Endothelial cell (in vitro differentiated cells): ENCODE results near the gene SNX25. TPM values are rescaled to one million over a fixed set of nuclear protein-coding genes. Genes with fewer than 3 reads are reported as not detected.
"Not testable (repeated sequence)": the region's sequence is repeated elsewhere in the genome, so short reads cannot be mapped to it uniquely, and the experiment has no call there.

Source experiments
- DNase-seq: peaks from one replicate; pipeline ENCODE4 v3.0.0; 2021; ENCODE audit warnings: low spot score
- H3K27ac Mint-ChIP-seq: one replicate; pipeline ENCODE4 v1.8.0; 2021; ENCODE audit warnings: mixed read lengths, inconsistent platforms; ENCODE audit not compliant: unreplicated experiment
- H3K27me3 Mint-ChIP-seq: one replicate; pipeline ENCODE4 v1.8.0; 2021; ENCODE audit warnings: mild to moderate bottlenecking, moderate library complexity, mixed read lengths, inconsistent platforms; ENCODE audit not compliant: unreplicated experiment
- H3K36me3 Mint-ChIP-seq: one replicate; pipeline ENCODE4 v1.8.0; 2021; ENCODE audit warnings: mild to moderate bottlenecking, low read depth, mixed read lengths, inconsistent platforms; ENCODE audit not compliant: unreplicated experiment
- H3K4me1 Mint-ChIP-seq: one replicate; pipeline ENCODE4 v1.8.0; 2021; ENCODE audit warnings: mild to moderate bottlenecking, mixed read lengths, inconsistent platforms; ENCODE audit not compliant: unreplicated experiment
- H3K4me3 Mint-ChIP-seq: one replicate; pipeline ENCODE4 v1.8.0; 2021; ENCODE audit warnings: mild to moderate bottlenecking, mixed read lengths, inconsistent platforms; ENCODE audit not compliant: unreplicated experiment
- H3K9me3 Mint-ChIP-seq: one replicate; pipeline ENCODE4 v1.8.0; 2021; ENCODE audit warnings: mixed read lengths, inconsistent platforms; ENCODE audit not compliant: unreplicated experiment
- total RNA-seq: library from RNA; stranded (reverse); fragmentation: NEBNext Ultra II Directional; extraction: Animal tissue kit (Norgen Biotek cat#: 25700); gene quantifications from one replicate; pipeline ENCODE4 v1.2.1, GENCODE V29; 2021; ENCODE audit not compliant: unreplicated experiment
- TF ChIP-seq, protein P1 (sequence below): fragments of 200-600 bp; sonication (generic); IDR thresholded peaks from one replicate; pipeline ENCODE4 v1.5.0; 2021; ENCODE audit warnings: antibody characterized with exemption; ENCODE audit not compliant: unreplicated experiment

The SNX25 gene
- total RNA-seq, 1 donor from 2014 or later: 19.3 TPM

DNA sequence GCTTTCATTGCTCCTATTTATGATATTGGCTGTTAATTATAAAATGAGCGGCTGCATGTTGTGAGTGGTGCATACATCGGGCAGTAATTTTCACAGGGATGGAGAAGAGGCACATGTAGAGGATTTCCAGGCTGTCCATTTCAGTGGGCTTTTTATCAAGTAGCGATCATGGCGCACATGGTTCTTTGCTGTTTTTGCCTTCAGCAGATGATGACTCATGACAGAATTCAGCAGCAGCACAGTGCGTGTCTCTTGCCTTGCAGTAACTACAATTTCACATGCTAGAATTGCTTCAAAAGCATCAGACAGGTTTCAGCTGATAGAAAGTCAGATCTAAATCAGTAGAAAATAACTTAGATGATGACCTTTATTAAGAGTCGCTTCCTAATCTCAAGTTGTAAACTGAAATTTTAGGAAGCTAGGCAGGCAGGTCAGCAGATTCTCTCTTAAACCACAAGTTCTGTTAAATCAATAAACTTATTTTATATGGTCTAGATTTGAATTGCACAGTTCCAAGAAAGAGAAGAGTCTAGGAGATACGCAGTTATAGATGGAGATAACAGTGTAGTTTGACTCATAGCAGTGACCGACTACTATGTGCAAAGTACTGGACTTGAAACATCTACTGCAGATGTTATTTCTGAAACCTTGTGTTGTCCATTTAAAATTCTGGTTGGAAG, 150.5 kb downstream of the SNX25 start:
- Mint-ChIP-seq H3K4me3 (no peak overlapping the region), H3K27ac (no peak overlapping the region), H3K36me3 (peaks cover 6% of the 10 kb centered on the region), H3K9me3 (no peaks in the 10 kb centered on the region), H3K4me1 (no peaks in the 10 kb centered on the region), H3K27me3 (peaks cover 5% of the 10 kb centered on the region)
- TF ChIP-seq, protein P1, sequence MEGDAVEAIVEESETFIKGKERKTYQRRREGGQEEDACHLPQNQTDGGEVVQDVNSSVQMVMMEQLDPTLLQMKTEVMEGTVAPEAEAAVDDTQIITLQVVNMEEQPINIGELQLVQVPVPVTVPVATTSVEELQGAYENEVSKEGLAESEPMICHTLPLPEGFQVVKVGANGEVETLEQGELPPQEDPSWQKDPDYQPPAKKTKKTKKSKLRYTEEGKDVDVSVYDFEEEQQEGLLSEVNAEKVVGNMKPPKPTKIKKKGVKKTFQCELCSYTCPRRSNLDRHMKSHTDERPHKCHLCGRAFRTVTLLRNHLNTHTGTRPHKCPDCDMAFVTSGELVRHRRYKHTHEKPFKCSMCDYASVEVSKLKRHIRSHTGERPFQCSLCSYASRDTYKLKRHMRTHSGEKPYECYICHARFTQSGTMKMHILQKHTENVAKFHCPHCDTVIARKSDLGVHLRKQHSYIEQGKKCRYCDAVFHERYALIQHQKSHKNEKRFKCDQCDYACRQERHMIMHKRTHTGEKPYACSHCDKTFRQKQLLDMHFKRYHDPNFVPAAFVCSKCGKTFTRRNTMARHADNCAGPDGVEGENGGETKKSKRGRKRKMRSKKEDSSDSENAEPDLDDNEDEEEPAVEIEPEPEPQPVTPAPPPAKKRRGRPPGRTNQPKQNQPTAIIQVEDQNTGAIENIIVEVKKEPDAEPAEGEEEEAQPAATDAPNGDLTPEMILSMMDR: no peak
- DNase-seq: no peak

DNA sequence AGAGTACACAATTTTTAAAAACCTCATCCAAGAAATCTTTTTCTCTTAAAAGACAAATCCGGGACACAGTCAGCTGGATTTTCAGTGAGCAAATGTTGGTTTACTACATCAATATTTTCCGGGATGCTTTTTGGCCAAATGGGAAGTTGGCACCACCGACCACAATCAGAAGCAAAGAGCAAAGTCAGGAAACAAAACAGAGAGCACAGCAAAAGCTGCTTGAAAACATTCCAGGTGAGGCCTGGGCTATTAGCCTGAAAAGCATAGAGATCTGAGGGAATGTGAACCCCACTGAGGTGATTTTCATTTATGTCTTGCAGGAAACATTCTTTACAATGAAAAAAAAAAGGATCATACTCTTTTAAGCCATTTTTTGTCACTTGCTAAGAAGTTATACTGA, 152.5 kb downstream of the SNX25 start:
- no peak for DNase-seq
- Mint-ChIP-seq H3K27me3 (peaks cover 5% of the 10 kb centered on the region), H3K9me3 (no peaks in the 10 kb centered on the region)

DNA sequence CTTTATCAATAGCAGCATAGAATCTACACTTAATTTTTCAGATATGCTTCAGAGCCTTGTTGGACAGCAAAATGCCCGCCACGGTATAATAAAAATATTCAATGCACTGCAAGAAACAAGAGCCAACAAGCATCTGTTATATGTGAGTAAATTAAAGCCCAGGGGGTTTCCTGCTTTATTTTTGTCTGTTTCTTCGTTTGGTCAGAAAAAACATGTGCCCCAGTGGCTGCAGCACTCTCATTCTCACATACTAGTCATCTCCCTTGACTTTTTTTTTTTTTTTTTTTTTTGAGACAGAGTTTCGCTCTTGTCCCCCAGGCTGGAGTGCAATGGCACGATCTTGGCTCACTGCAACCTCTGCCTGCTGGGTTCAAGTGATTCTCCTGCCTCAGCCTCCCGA, 153.2 kb downstream of the SNX25 start:
- not testable (repeated sequence) for H3K27ac Mint-ChIP-seq, H3K9me3 Mint-ChIP-seq, H3K36me3 Mint-ChIP-seq, H3K4me3 Mint-ChIP-seq, DNase-seq, H3K27me3 Mint-ChIP-seq, H3K4me1 Mint-ChIP-seq

More for the DNA sequence above, 152.5 kb downstream of the SNX25 start:
- Mint-ChIP-seq H3K27ac (no peak overlapping the region), H3K4me1 (no peaks in the 10 kb centered on the region), H3K4me3 (no peak overlapping the region), H3K36me3 (peaks cover 3% of the 10 kb centered on the region)
- TF ChIP-seq, protein P1: no peak

DNA sequence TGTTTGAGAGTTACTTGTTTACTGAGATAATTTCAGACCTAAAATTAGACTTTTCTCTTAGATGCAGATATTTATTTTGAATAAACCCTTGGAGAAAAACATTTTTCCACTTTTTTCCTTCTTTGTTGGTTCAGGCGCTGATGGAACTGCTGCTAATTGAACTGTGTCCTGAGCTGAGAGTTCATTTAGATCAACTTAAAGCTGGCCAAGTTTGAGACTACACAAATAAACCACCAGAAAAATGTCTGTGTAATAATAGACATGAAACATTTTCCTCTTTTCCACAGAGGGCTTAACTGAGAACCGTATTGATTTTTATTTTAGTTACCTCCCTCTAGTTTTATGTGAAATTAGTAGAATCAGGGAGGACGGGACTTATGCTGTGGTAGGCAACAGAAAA, 153.9 kb downstream of the SNX25 start:
- peaks cover 5% of the 10 kb centered on the region for H3K27me3 Mint-ChIP-seq
- TF ChIP-seq, protein P1: no peak
- H3K9me3 Mint-ChIP-seq: no peaks in the 10 kb centered on the region
- DNase-seq: no peak
- H3K27ac Mint-ChIP-seq: no peak overlapping the region
- peaks cover 3% of the 10 kb centered on the region for H3K36me3 Mint-ChIP-seq
- H3K4me1 Mint-ChIP-seq: no peaks in the 10 kb centered on the region
- H3K4me3 Mint-ChIP-seq: no peak overlapping the region

DNA sequence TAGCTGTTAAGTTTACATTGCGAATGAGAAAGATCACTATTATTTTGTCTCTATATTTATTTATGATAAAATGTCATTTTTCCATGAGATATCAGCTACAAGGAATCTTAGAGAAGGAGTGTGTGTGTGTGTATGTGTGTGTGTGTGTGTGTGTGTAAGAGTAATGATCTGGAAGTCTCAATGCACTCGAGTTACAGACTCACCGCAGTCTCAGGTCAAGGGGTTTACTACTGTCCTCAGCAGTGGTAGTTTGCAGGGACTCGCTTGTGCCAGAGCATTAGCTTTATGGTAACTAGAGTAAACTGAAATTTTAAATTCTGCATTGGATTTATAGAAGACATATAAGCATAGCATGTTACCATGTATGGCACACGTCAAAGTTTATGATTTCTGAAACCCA, 155.5 kb downstream of the SNX25 start:
- TF ChIP-seq, protein P1: no peak
- no peak overlapping the region for H3K4me3 Mint-ChIP-seq
- H3K4me1 Mint-ChIP-seq: no peaks in the 10 kb centered on the region
- no peaks in the 10 kb centered on the region for H3K9me3 Mint-ChIP-seq
- H3K27ac Mint-ChIP-seq: no peak overlapping the region
- peaks cover under 1% of the 10 kb centered on the region for H3K27me3 Mint-ChIP-seq
- H3K36me3 Mint-ChIP-seq: peaks cover 5% of the 10 kb centered on the region
- no peak for DNase-seq
